Jurkat, Clone E6-1 (cell line): ENCODE measurements around the gene TRAK2.
A peak's percentile ranks its signal among the peaks of the same experiment; 100 is the strongest.
"Not testable (repeated sequence)": the region's sequence is repeated elsewhere in the genome, so short reads cannot be mapped to it uniquely, and the experiment has no call there.

Source experiments
- DNase-seq: peaks from one replicate; pipeline ENCODE4 v3.0.0-alpha.2; 2011; ENCODE audit warnings: low read depth, low spot score
- H3K4me3 ChIP-seq: 2 replicates; pipeline ENCODE4 v1.5.1; 2011; ENCODE audit warnings: mild to moderate bottlenecking, low read length, control low read depth, moderate library complexity

The TRAK2 gene

GRCh38 chr2:201452058-201452921 is 1.0 kb upstream of the TRAK2 start:
- H3K4me3 ChIP-seq: peak overlapping the region; percentile 91
- DNase-seq: no peak

GRCh38 chr2:201450954-201451291 is 335 bp downstream of the TRAK2 start:
- no peak for DNase-seq
- H3K4me3 ChIP-seq: peak overlapping the region; percentile 91

- DNase-seq: no peak
- no peak overlapping the region for H3K4me3 ChIP-seq
Observed at GRCh38 chr2:201448701-201449100, 2.6 kb downstream of the TRAK2 start.

GRCh38 chr2:201448061-201448460 is 3.2 kb downstream of the TRAK2 start:
- no peak for DNase-seq
- H3K4me3 ChIP-seq: no peak overlapping the region

GRCh38 chr2:201447086-201447485 is 4.2 kb downstream of the TRAK2 start:
- no peak overlapping the region for H3K4me3 ChIP-seq
- DNase-seq: peak; percentile 81

- H3K4me3 ChIP-seq: no peak overlapping the region
- no peak for DNase-seq
Observed at GRCh38 chr2:201444746-201445465, 6.4 kb downstream of the TRAK2 start.

- no peak for DNase-seq
- no peak overlapping the region for H3K4me3 ChIP-seq
Observed at GRCh38 chr2:201441409-201441808, 9.8 kb downstream of the TRAK2 start.

- H3K4me3 ChIP-seq: no peak overlapping the region
- no peak for DNase-seq
Observed at GRCh38 chr2:201440182-201440581, 11.1 kb downstream of the TRAK2 start.

GRCh38 chr2:201439336-201439922 is 11.8 kb downstream of the TRAK2 start:
- not testable (repeated sequence) for DNase-seq, H3K4me3 ChIP-seq

- H3K4me3 ChIP-seq: no peak overlapping the region
- no peak for DNase-seq
Observed at GRCh38 chr2:201436141-201436540, 15.1 kb downstream of the TRAK2 start.

GRCh38 chr2:201433394-201433995 is 17.8 kb downstream of the TRAK2 start:
- H3K4me3 ChIP-seq: no peak overlapping the region; the same call in 1 of the 2 replicates
- peak; percentile 79 for DNase-seq

- no peak for DNase-seq
Observed at GRCh38 chr2:201432621-201433393, 18.5 kb downstream of the TRAK2 start.

GRCh38 chr2:201432038-201432620 is 19.1 kb downstream of the TRAK2 start:
- peak; percentile 68 for DNase-seq
- H3K4me3 ChIP-seq: no peak overlapping the region

More at GRCh38 chr2:201432621-201433393, 18.5 kb downstream of the TRAK2 start:
- H3K4me3 ChIP-seq: no peak overlapping the region; the same call in 1 of the 2 replicates

- no peak for DNase-seq
- no peak overlapping the region for H3K4me3 ChIP-seq
Observed at GRCh38 chr2:201430839-201431238, 20.4 kb downstream of the TRAK2 start.

GRCh38 chr2:201430322-201430721 is 20.9 kb downstream of the TRAK2 start:
- DNase-seq, H3K4me3 ChIP-seq: not testable (repeated sequence)

- H3K4me3 ChIP-seq, DNase-seq: not testable (repeated sequence)
Observed at GRCh38 chr2:201429835-201430234, 21.4 kb downstream of the TRAK2 start.

- DNase-seq, H3K4me3 ChIP-seq: not testable (repeated sequence)
Observed at GRCh38 chr2:201428366-201428765, 22.9 kb downstream of the TRAK2 start.

GRCh38 chr2:201425952-201426351 is 25.3 kb downstream of the TRAK2 start:
- H3K4me3 ChIP-seq: no peak overlapping the region
- DNase-seq: no peak
